Aorta (tissue), 5 donors: ENCODE data around the gene GORASP1. TPM values are rescaled to one million over a fixed set of nuclear protein-coding genes. Genes with fewer than 3 reads are reported as not detected.

ENCODE experiments used
- ATAC-seq: fragments of 200-7000 bp; cut with Tn5 transposase; one replicate; pipeline ENCODE4 v1.9.1; 2022; ENCODE audit warnings: moderate library complexity; ENCODE audit not compliant: low FRiP score
- DNase-seq, 2 donors: peaks; one replicate each; pipeline ENCODE4 v3.0.0-alpha.2; 2020
- H3K27ac ChIP-seq, 2 donors: one replicate each; pipeline ENCODE4 v1.5.1; 2013; ENCODE audit warnings: low read length in 2 of 2, mild to moderate bottlenecking in 2 of 2, moderate library complexity in 2 of 2, control low read depth in 1 of 2, inconsistent platforms in 1 of 2, low read depth in 1 of 2
- H3K27me3 ChIP-seq, 2 donors: one replicate each; pipeline ENCODE4 v1.6.1; 2013; ENCODE audit warnings: control low read depth in 1 of 2, low read length in 1 of 2, mild to moderate bottlenecking in 1 of 2, moderate library complexity in 1 of 2; ENCODE audit not compliant: insufficient read depth in 2 of 2, control insufficient read depth in 1 of 2
- H3K36me3 ChIP-seq, 2 donors: one replicate each; pipeline ENCODE4 v1.6.1; 2013; ENCODE audit warnings: control low read depth in 1 of 2, low read length in 1 of 2, mild to moderate bottlenecking in 1 of 2; ENCODE audit not compliant: insufficient read depth in 2 of 2, control insufficient read depth in 1 of 2
- H3K4me1 ChIP-seq, 2 donors: one replicate each; pipeline ENCODE4 v1.6.1; 2013; ENCODE audit warnings: low read length in 2 of 2, control low read depth in 1 of 2, mild to moderate bottlenecking in 1 of 2, moderate library complexity in 1 of 2; ENCODE audit not compliant: insufficient read depth in 2 of 2, control insufficient read depth in 1 of 2
- H3K4me3 ChIP-seq, 2 donors: one replicate each; pipeline ENCODE4 v1.5.1; 2013; ENCODE audit warnings: low read length in 2 of 2, control low read depth in 1 of 2, mild to moderate bottlenecking in 1 of 2
- H3K9me3 ChIP-seq: one replicate; pipeline ENCODE4 v1.6.1; 2013; ENCODE audit warnings: mild to moderate bottlenecking, low read length; ENCODE audit not compliant: control insufficient read depth
- WGBS, 2 donors: extraction: QIAGEN DNeasy Blood & Tissue Kit; methylation state at CpG; one replicate each; pipeline ENCODE4 v1.1.7; 2013; 5-methylcytosine and 5-hydroxymethylcytosine counted together
- intact Hi-C, 2 donors: fragments of 100-400 bp; cut with DNase I; formaldehyde crosslinking; loops; one replicate each; pipeline versions ENCODE4 v1.14.2 to v1.15.0; 2022
- polyA plus RNA-seq, 2 donors: library from polyadenylated mRNA; stranded (reverse); fragments of 200-250 nt; gene quantifications; one replicate each; pipeline ENCODE4 v1.2.3, GENCODE V29; 2013
- total RNA-seq, 2 donors: library from RNA; stranded (reverse); fragmentation: NEBNext Ultra II Directional; extraction: Animal tissue kit (Norgen Biotek cat#: 25700); gene quantifications; one replicate each; pipeline ENCODE4 v1.2.1, GENCODE V29; 2021
- donor health status: healthy with polysubstance abuse.
- donor health status: Bipolar disorder and iron deficiency.
- donor health status: DM: no; HTN: no; CAD: no.
- donor health status: DM: no; HTN: no; CAD: no.
- donor health status: DM: yes; HTN: yes; CAD: no.

The GORASP1 gene
- total and polyA plus RNA-seq, 4 donors: 14.7 to 66.3 (median 57.2) TPM

GRCh38 chr3:39124876-39125840 lies 17.7 kb upstream of the GORASP1 start:
- ATAC-seq (peak; percentile 71), DNase-seq (no peak)
- Histone ChIP-seq H3K4me1 (no peaks in the 10 kb centered on the region), H3K27me3 (no peaks in the 10 kb centered on the region), H3K36me3 (no peaks in the 10 kb centered on the region), H3K9me3 (no peaks in the 10 kb centered on the region), H3K4me3 (no peak overlapping the region), H3K27ac (peak overlapping the region in 1 of 2 donors; percentile 56)
- intact Hi-C loops: loop anchor here (2.0 to 5.0 kb wide), 3 partner anchors 67 to 168 kb away; partner anchors contain the start of gene XIRP1 (in 1 of the 2)
- WGBS, 2 donors: 68 to 72% methylated on average over 5 of the region's 5 CpGs

- DNase-seq (no peak), ATAC-seq (no peak)
- H3K4me3 ChIP-seq: no peak overlapping the region
- no peaks in the 10 kb centered on the region for H3K4me1 ChIP-seq
- 84 to 88% methylated on average over 1 of the region's 1 CpG for WGBS, 2 donors
- intact Hi-C loops: no loop called here
- H3K9me3 ChIP-seq: no peaks in the 10 kb centered on the region
- no peaks in the 10 kb centered on the region for H3K27me3 ChIP-seq
- no peaks in the 10 kb centered on the region for H3K36me3 ChIP-seq
- no peak overlapping the region for H3K27ac ChIP-seq
Measured at GRCh38 chr3:39122813-39123212, 15.4 kb upstream of the GORASP1 start.

GRCh38 chr3:39121621-39122020 lies 14.2 kb upstream of the GORASP1 start:
- H3K27me3 ChIP-seq: no peaks in the 10 kb centered on the region
- ATAC-seq (no peak), DNase-seq (no peak)
- no peaks in the 10 kb centered on the region for H3K36me3 ChIP-seq
- H3K27ac ChIP-seq: no peak overlapping the region
- WGBS, 2 donors: 93 to 95% methylated on average over 2 of the region's 2 CpGs
- no peaks in the 10 kb centered on the region for H3K9me3 ChIP-seq
- no peak overlapping the region for H3K4me3 ChIP-seq
- intact Hi-C loops: no loop called here
- no peaks in the 10 kb centered on the region for H3K4me1 ChIP-seq

GRCh38 chr3:39118931-39119660 lies 11.7 kb upstream of the GORASP1 start:
- H3K27me3 ChIP-seq: no peaks in the 10 kb centered on the region
- WGBS, 2 donors: 84 to 88% methylated on average over 5 of the region's 5 CpGs
- H3K4me3 ChIP-seq: no peak overlapping the region
- ATAC-seq (no peak), DNase-seq (no peak)
- H3K9me3 ChIP-seq: no peaks in the 10 kb centered on the region
- intact Hi-C loops: no loop called here
- no peaks in the 10 kb centered on the region for H3K4me1 ChIP-seq
- H3K27ac ChIP-seq: no peak overlapping the region
- peaks cover 0 to 2% of the 10 kb centered on the region in 2 donors for H3K36me3 ChIP-seq

- H3K36me3 ChIP-seq: peaks cover 0 to 2% of the 10 kb centered on the region in 2 donors
- intact Hi-C loops: no loop called here
- no peak overlapping the region for H3K4me3 ChIP-seq
- H3K9me3 ChIP-seq: no peaks in the 10 kb centered on the region
- no peak for ATAC-seq
- no peaks in the 10 kb centered on the region for H3K4me1 ChIP-seq
- H3K27ac ChIP-seq: no peak overlapping the region
- no peaks in the 10 kb centered on the region for H3K27me3 ChIP-seq
- no peak for DNase-seq
- WGBS, 2 donors: 82 to 93% methylated on average over 3 of the region's 3 CpGs
Measured at GRCh38 chr3:39118079-39118478, 10.7 kb upstream of the GORASP1 start.

GRCh38 chr3:39115870-39116269 lies 8.4 kb upstream of the GORASP1 start:
- no peaks in the 10 kb centered on the region for H3K4me1 ChIP-seq
- H3K36me3 ChIP-seq: peaks cover 0 to 2% of the 10 kb centered on the region in 2 donors
- WGBS, 2 donors: 93% methylated on average over 3 of the region's 3 CpGs
- intact Hi-C loops: no loop called here
- ATAC-seq (no peak), DNase-seq (no peak)
- no peaks in the 10 kb centered on the region for H3K27me3 ChIP-seq
- H3K4me3 ChIP-seq: no peak overlapping the region
- no peak overlapping the region for H3K27ac ChIP-seq
- no peaks in the 10 kb centered on the region for H3K9me3 ChIP-seq

- ATAC-seq (no peak), DNase-seq (no peak)
- H3K36me3 ChIP-seq: peaks cover 0 to 2% of the 10 kb centered on the region in 2 donors
- intact Hi-C loops: no loop called here
- no peak overlapping the region for H3K4me3 ChIP-seq
- WGBS, 2 donors: 75 to 84% methylated on average over 5 of the region's 5 CpGs
- no peaks in the 10 kb centered on the region for H3K27me3 ChIP-seq
- H3K4me1 ChIP-seq: no peaks in the 10 kb centered on the region
- no peak overlapping the region for H3K27ac ChIP-seq
- no peaks in the 10 kb centered on the region for H3K9me3 ChIP-seq
Measured at GRCh38 chr3:39114456-39114855, 7.0 kb upstream of the GORASP1 start.

- peaks cover 0 to 2% of the 10 kb centered on the region in 2 donors for H3K36me3 ChIP-seq
- DNase-seq (no peak), ATAC-seq (no peak)
- no peak overlapping the region for H3K27ac ChIP-seq
- H3K9me3 ChIP-seq: no peaks in the 10 kb centered on the region
- H3K4me1 ChIP-seq: no peaks in the 10 kb centered on the region
- no peaks in the 10 kb centered on the region for H3K27me3 ChIP-seq
- intact Hi-C loops: no loop called here
- 97 to 98% methylated on average over 3 of the region's 3 CpGs for WGBS, 2 donors
- no peak overlapping the region for H3K4me3 ChIP-seq
Measured at GRCh38 chr3:39113291-39113690, 5.9 kb upstream of the GORASP1 start.
